Endothelial cell (in vitro differentiated cells): ENCODE data around the gene SCAPER. TPM values are rescaled to one million over a fixed set of nuclear protein-coding genes. Genes with fewer than 3 reads are reported as not detected.

Experiments used
- DNase-seq: peaks from one replicate; pipeline ENCODE4 v3.0.0; 2021; ENCODE audit warnings: low spot score
- H3K27ac Mint-ChIP-seq: one replicate; pipeline ENCODE4 v1.8.0; 2021; ENCODE audit warnings: mixed read lengths, inconsistent platforms; ENCODE audit not compliant: unreplicated experiment
- H3K27me3 Mint-ChIP-seq: one replicate; pipeline ENCODE4 v1.8.0; 2021; ENCODE audit warnings: mild to moderate bottlenecking, moderate library complexity, mixed read lengths, inconsistent platforms; ENCODE audit not compliant: unreplicated experiment
- H3K36me3 Mint-ChIP-seq: one replicate; pipeline ENCODE4 v1.8.0; 2021; ENCODE audit warnings: mild to moderate bottlenecking, low read depth, mixed read lengths, inconsistent platforms; ENCODE audit not compliant: unreplicated experiment
- H3K4me1 Mint-ChIP-seq: one replicate; pipeline ENCODE4 v1.8.0; 2021; ENCODE audit warnings: mild to moderate bottlenecking, mixed read lengths, inconsistent platforms; ENCODE audit not compliant: unreplicated experiment
- H3K4me3 Mint-ChIP-seq: one replicate; pipeline ENCODE4 v1.8.0; 2021; ENCODE audit warnings: mild to moderate bottlenecking, mixed read lengths, inconsistent platforms; ENCODE audit not compliant: unreplicated experiment
- H3K9me3 Mint-ChIP-seq: one replicate; pipeline ENCODE4 v1.8.0; 2021; ENCODE audit warnings: mixed read lengths, inconsistent platforms; ENCODE audit not compliant: unreplicated experiment
- CTCF ChIP-seq: fragments of 200-600 bp; sonication (generic); IDR thresholded peaks from one replicate; pipeline ENCODE4 v1.5.0; 2021; ENCODE audit warnings: antibody characterized with exemption; ENCODE audit not compliant: unreplicated experiment
- total RNA-seq: library from RNA; stranded (reverse); fragmentation: NEBNext Ultra II Directional; extraction: Animal tissue kit (Norgen Biotek cat#: 25700); gene quantifications from one replicate; pipeline ENCODE4 v1.2.1, GENCODE V29; 2021; ENCODE audit not compliant: unreplicated experiment

SCAPER gene
- total RNA-seq, 1 donor from 2014 or later: 18.1 TPM

DNA sequence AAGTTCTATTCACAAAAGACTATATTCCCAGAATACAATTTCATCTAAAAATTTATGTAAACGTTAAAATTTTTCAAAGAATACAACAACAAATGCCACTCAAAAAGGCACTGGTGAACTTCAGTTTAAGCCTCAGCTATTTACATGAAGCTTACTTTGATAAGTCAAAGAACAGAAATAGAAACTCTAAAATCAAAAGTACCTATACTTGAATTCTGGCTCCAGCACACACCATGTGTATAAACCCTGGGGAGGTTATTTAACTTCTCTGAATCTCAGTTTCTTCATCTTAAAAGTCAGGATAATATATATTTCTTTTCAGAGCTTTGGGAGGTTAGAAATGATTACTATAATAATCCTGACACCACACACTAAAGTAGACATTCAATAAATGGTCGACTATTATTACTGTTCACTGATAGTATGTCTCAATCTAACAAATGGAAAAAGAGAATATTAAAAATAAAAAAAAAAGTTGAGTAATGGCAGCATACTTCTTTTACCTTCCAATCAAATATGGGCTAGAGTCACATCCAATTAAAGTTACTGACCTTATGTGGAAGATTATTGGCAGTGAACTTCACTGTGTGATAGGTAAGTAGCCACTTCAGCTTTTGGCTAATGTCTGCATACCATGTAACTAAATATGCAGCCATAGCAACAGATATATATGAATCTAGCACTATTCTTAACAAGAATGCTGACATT, 320.1 kb downstream of the SCAPER start:
- Mint-ChIP-seq H3K36me3 (peaks cover 4% of the 10 kb centered on the region), H3K9me3 (no peaks in the 10 kb centered on the region), H3K27ac (no peak overlapping the region), H3K4me3 (no peak overlapping the region), H3K27me3 (peaks cover 3% of the 10 kb centered on the region), H3K4me1 (no peaks in the 10 kb centered on the region)
- no peak for DNase-seq
- TF ChIP-seq CTCF: no peak

DNA sequence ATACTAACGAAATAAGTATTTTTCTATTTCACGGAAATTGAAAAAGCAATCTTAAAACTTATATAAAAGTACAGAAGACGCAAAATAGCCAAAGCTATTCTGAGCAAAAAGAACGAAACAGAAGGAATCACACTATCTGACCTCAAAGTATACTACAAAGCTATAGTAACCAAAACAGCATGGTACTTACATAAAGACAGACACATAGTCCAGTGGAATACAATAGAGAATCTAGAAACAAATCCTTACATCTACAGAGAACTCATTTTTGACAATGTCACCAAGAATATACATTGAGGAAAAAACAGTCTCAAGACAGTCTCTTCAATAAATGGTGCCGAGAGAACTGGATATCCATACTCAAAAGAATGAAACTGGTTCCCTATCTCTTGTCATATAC, 322.6 kb downstream of the SCAPER start:
- TF ChIP-seq CTCF: no peak
- Mint-ChIP-seq H3K9me3 (no peaks in the 10 kb centered on the region), H3K36me3 (peaks cover 3% of the 10 kb centered on the region), H3K27me3 (peaks cover 4% of the 10 kb centered on the region), H3K4me1 (no peaks in the 10 kb centered on the region), H3K4me3 (no peak overlapping the region), H3K27ac (no peak overlapping the region)
- no peak for DNase-seq

DNA sequence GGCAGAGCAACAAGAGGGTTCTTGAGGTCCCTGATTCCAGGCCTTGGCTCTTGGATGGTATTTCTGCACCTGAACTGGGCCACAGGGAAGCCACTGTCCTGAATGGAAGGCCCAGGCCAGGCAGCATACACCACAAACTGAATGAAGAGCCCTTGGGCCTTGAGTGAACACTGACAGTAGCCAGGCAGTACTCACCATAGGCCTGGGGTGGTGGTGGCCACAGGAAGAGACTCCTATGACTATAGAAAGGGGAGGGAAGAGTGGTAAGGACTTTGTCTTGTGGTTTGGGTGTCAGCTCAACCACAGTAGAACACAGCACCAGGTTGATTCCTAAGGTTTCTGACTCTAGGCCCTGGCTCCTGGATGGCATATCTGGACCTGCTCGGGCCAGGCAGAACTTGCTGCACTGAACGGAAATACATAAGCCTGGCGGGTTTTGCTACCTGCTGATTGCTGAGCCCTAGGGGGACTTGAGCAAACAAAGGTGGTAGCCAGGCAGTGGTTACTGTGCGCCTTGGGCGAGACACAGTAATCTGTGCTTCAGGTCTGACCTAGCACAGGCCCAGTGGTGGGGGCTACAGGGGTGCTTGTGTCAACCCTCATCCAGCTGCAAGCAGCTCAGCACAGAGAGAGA, 327.1 kb downstream of the SCAPER start:
- H3K4me1 Mint-ChIP-seq: peaks cover 9% of the 10 kb centered on the region
- no peak overlapping the region for H3K27ac Mint-ChIP-seq
- no peak for DNase-seq
- peaks cover 3% of the 10 kb centered on the region for H3K36me3 Mint-ChIP-seq
- no peaks in the 10 kb centered on the region for H3K9me3 Mint-ChIP-seq
- no peak overlapping the region for H3K4me3 Mint-ChIP-seq
- H3K27me3 Mint-ChIP-seq: peaks cover 1% of the 10 kb centered on the region
- no peak for TF ChIP-seq CTCF

DNA sequence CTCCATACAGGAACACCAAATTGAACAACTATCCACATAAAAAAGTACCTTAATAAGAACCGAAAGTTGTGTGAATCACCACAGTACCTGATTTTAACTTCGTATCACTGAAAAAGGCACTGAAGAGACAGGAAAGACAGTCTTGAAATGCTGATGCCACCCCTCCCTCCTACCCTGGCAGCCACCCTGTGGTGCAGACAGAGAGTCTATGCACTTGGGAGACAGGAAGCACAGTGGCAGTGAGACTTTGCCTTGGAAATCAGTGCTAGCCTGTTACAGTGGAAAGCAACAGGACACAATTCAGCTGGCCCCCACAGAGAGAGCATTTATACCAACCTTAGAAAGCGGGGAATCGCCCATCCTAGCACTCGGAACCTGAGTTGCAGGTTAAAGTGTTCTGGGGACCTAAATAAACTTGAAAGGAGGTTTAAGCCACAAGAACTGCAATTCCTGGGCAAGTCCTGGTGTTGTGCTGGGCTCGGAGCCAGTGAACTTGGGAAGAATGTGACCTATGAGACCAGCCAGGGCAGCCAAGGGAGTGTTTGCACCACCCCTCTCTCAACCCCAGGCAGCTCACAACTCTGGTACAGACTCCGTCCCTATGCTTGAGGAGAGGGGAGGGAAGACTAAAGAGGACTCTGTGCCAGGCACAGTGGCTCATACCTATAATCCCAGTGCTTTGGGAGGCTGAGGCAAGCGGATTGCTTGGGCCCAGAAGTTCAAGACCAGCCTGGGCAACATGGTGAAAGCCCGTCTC, 328.4 kb downstream of the SCAPER start:
- H3K27me3 Mint-ChIP-seq: peaks cover 1% of the 10 kb centered on the region
- no peak for TF ChIP-seq CTCF
- H3K36me3 Mint-ChIP-seq: peaks cover 3% of the 10 kb centered on the region
- H3K4me3 Mint-ChIP-seq: no peak overlapping the region
- no peak overlapping the region for H3K27ac Mint-ChIP-seq
- peaks cover 9% of the 10 kb centered on the region for H3K4me1 Mint-ChIP-seq
- no peaks in the 10 kb centered on the region for H3K9me3 Mint-ChIP-seq
- no peak for DNase-seq
